HG03097 (cell line): Measurements from ENCODE around the gene ABHD4.
"Not testable (repeated sequence)": the region's sequence is repeated elsewhere in the genome, so short reads cannot be mapped to it uniquely, and the experiment has no call there.

ENCODE experiments used
- ATAC-seq: cut with Tn5 transposase; IDR thresholded peaks from one replicate; pipeline ENCODE4 v1.9.1; 2021; ENCODE audit not compliant: unreplicated experiment, low FRiP score

The ABHD4 gene

GRCh38 chr14:22561366-22561660, 36.8 kb upstream of the ABHD4 start:
- no peak for ATAC-seq

GRCh38 chr14:22561661-22562579, 36.2 kb upstream of the ABHD4 start:
- ATAC-seq = no peak

GRCh38 chr14:22563987-22564386, 34.1 kb upstream of the ABHD4 start:
- ATAC-seq = no peak

GRCh38 chr14:22564463-22564862, 33.6 kb upstream of the ABHD4 start:
- no peak for ATAC-seq

GRCh38 chr14:22565391-22565945, 32.6 kb upstream of the ABHD4 start:
- peak; percentile 22 for ATAC-seq

GRCh38 chr14:22566266-22566665, 31.8 kb upstream of the ABHD4 start:
- ATAC-seq = not testable (repeated sequence)

GRCh38 chr14:22566845-22567244, 31.3 kb upstream of the ABHD4 start:
- ATAC-seq = no peak

GRCh38 chr14:22567437-22567836, 30.7 kb upstream of the ABHD4 start:
- ATAC-seq = no peak

- ATAC-seq = no peak
Measured at GRCh38 chr14:22569106-22569736, 28.9 kb upstream of the ABHD4 start.

- no peak for ATAC-seq
Measured at GRCh38 chr14:22569737-22570131, 28.4 kb upstream of the ABHD4 start.

GRCh38 chr14:22570132-22570949, 27.8 kb upstream of the ABHD4 start:
- ATAC-seq = peak; percentile 61

GRCh38 chr14:22572562-22573058, 25.5 kb upstream of the ABHD4 start:
- no peak for ATAC-seq

GRCh38 chr14:22573804-22574203, 24.3 kb upstream of the ABHD4 start:
- no peak for ATAC-seq

GRCh38 chr14:22577334-22577908, 20.7 kb upstream of the ABHD4 start:
- ATAC-seq = no peak

GRCh38 chr14:22579236-22579635, 18.9 kb upstream of the ABHD4 start:
- no peak for ATAC-seq

GRCh38 chr14:22579881-22580280, 18.2 kb upstream of the ABHD4 start:
- no peak for ATAC-seq

- ATAC-seq = no peak
Measured at GRCh38 chr14:22580625-22581024, 17.5 kb upstream of the ABHD4 start.

- no peak for ATAC-seq
Measured at GRCh38 chr14:22583994-22584393, 14.1 kb upstream of the ABHD4 start.

- no peak for ATAC-seq
Measured at GRCh38 chr14:22587247-22587646, 10.9 kb upstream of the ABHD4 start.

GRCh38 chr14:22587677-22588422, 10.2 kb upstream of the ABHD4 start:
- not testable (repeated sequence) for ATAC-seq
